T-helper 9 cell (primary cell): ENCODE results near the gene CST9L.
"Not testable (repeated sequence)": the region's sequence is repeated elsewhere in the genome, so short reads cannot be mapped to it uniquely, and the experiment has no call there.

Source experiments
- DNase-seq: peaks from one replicate; pipeline ENCODE4 v3.0.0-alpha.2; 2020

CST9L gene

GRCh38 chr20:23585808-23586734 is 17.8 kb upstream of the CST9L start:
- no peak for DNase-seq

GRCh38 chr20:23585449-23585807 is 17.1 kb upstream of the CST9L start:
- DNase-seq = no peak

- no peak for DNase-seq
These were observed 16.3 kb upstream of the CST9L start for GRCh38 chr20:23584434-23585199.

- DNase-seq = no peak
These were observed 15.2 kb upstream of the CST9L start for GRCh38 chr20:23583526-23583925.

GRCh38 chr20:23582293-23582692 is 14.0 kb upstream of the CST9L start:
- no peak for DNase-seq

GRCh38 chr20:23581833-23582232 is 13.5 kb upstream of the CST9L start:
- not testable (repeated sequence) for DNase-seq

GRCh38 chr20:23574977-23575376 is 6.7 kb upstream of the CST9L start:
- no peak for DNase-seq

GRCh38 chr20:23570178-23570760 is 2.0 kb upstream of the CST9L start:
- DNase-seq = no peak

- no peak for DNase-seq
These were observed 1.3 kb upstream of the CST9L start for GRCh38 chr20:23569570-23569969.

GRCh38 chr20:23568971-23569330 is 667 bp upstream of the CST9L start:
- no peak for DNase-seq

GRCh38 chr20:23566199-23566932 is 1.9 kb downstream of the CST9L start:
- no peak for DNase-seq

GRCh38 chr20:23565503-23566045 is 2.7 kb downstream of the CST9L start:
- DNase-seq = no peak

GRCh38 chr20:23564927-23565326 is 3.4 kb downstream of the CST9L start:
- DNase-seq = no peak

GRCh38 chr20:23562721-23563342 is 5.5 kb downstream of the CST9L start:
- no peak for DNase-seq

GRCh38 chr20:23554401-23554800 is 13.9 kb downstream of the CST9L start:
- no peak for DNase-seq

- no peak for DNase-seq
These were observed 16.5 kb downstream of the CST9L start for GRCh38 chr20:23551786-23552185.

- no peak for DNase-seq
These were observed 16.9 kb downstream of the CST9L start for GRCh38 chr20:23551383-23551782.

GRCh38 chr20:23550227-23550626 is 18.1 kb downstream of the CST9L start:
- DNase-seq = no peak

GRCh38 chr20:23548408-23548807 is 19.9 kb downstream of the CST9L start:
- DNase-seq = no peak

- DNase-seq = no peak
These were observed 20.7 kb downstream of the CST9L start for GRCh38 chr20:23547613-23548012.

GRCh38 chr20:23546435-23547144 is 21.7 kb downstream of the CST9L start:
- DNase-seq = no peak

- DNase-seq = no peak
These were observed 24.2 kb downstream of the CST9L start for GRCh38 chr20:23544133-23544532.
